Posterior vena cava (tissue), 2 donors: ENCODE data around the gene MRPL22. TPM values are rescaled to one million over a fixed set of nuclear protein-coding genes. Genes with fewer than 3 reads are reported as not detected.
"Not testable (repeated sequence)": the region's sequence is repeated elsewhere in the genome, so short reads cannot be mapped to it uniquely, and the experiment has no call there.

Experiments used
- DNase-seq: peaks from one replicate; pipeline ENCODE4 v3.0.0-alpha.2; 2020; ENCODE audit warnings: low spot score
- intact Hi-C, 2 donors: fragments of 100-400 bp; cut with DNase I; formaldehyde crosslinking; loops; one replicate each; pipeline versions ENCODE4 v1.14.1 to v1.14.2; 2022 to 2023
- long read RNA-seq, 2 donors: library from polyadenylated mRNA; unstranded; transcript quantifications; one replicate each; pipeline ENCODE4 v2.0.0, GENCODE V29; 2020 to 2021
- total RNA-seq, 2 donors: library from RNA; stranded (reverse); fragmentation: NEBNext Ultra II Directional; extraction: Animal tissue kit (Norgen Biotek cat#: 25700); gene quantifications; one replicate each; pipeline ENCODE4 v1.2.1, GENCODE V29; 2021
- donor health status: DM: yes; HTN: yes; CAD: no.
- donor health status: DM: yes; HTN: yes; CAD: no.

MRPL22 gene
- 10 to 100 TPM; 40.1 to 40.9 TPM for total RNA-seq
- long read RNA-seq, donor 1, transcript MRPL22-207 (7 exons, 3,176 nt) = major isoform, 11 of 13 reads
- long read RNA-seq, donor 1, partial matches to known transcripts = 0 of 13 reads
- long read RNA-seq, donor 1, other reads (novel, unspliced or antisense) = 2 of 13 reads
- long read RNA-seq, donor 2, transcript MRPL22-207 (7 exons, 3,176 nt) = major isoform, 13 of 23 reads
- long read RNA-seq, donor 2, partial matches to known transcripts = 1 of 23 reads
- long read RNA-seq, donor 2, other reads (novel, unspliced or antisense) = 2 of 23 reads

GRCh38 chr5:154940772-154941620 lies at the start of gene MRPL22:
Gene MRPL22, plus strand, starts transcription at chr5:154941073. Its CDS starts 38 bp downstream, at chr5:154941111.
- peak; percentile 97 for DNase-seq
- intact Hi-C loops = no loop called here

DNA sequence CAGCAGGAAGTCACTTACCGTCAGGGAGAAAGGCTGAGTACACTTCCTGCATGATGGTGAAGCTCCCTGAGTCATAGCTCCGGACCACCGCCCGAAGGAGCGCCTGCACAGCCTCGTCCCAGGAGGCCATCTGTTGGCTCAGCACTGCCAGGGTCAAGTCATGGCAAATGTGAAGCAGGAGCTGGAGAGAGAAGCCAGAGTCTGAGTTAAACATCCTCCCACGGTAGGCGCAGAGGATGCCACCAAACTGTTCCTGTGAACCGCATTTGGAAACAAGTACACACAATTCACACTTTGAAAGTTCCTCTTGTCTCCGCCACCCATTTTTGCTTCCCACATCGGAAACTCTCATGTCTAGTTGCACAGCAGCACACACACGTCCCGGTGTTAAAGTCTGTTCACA lies 48.5 kb upstream of the MRPL22 start:
- DNase-seq = no peak
- intact Hi-C loops = no loop called here

DNA sequence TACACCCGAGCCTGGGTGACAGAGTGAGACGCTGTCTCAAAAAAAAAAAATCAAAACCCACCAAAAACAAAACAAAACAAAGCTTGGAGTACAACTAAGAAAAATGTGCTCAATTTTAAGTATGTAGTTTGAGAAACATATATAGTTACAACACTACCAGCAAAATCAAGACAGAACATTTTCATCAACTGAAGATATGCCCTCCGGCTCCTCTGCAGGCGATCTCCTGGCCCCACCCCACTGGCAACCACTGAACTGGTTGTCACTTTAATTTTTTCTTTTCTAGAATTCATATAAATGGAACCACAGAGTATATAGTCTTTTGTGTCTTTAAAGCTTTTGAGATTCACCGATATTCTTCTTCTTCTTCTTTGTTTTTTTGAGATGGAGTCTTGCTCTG lies 47.5 kb upstream of the MRPL22 start:
- DNase-seq = no peak
- intact Hi-C loops = no loop called here

GRCh38 chr5:154895606-154896561 lies 45.0 kb upstream of the MRPL22 start:
- no peak for DNase-seq
- intact Hi-C loops = no loop called here

DNA sequence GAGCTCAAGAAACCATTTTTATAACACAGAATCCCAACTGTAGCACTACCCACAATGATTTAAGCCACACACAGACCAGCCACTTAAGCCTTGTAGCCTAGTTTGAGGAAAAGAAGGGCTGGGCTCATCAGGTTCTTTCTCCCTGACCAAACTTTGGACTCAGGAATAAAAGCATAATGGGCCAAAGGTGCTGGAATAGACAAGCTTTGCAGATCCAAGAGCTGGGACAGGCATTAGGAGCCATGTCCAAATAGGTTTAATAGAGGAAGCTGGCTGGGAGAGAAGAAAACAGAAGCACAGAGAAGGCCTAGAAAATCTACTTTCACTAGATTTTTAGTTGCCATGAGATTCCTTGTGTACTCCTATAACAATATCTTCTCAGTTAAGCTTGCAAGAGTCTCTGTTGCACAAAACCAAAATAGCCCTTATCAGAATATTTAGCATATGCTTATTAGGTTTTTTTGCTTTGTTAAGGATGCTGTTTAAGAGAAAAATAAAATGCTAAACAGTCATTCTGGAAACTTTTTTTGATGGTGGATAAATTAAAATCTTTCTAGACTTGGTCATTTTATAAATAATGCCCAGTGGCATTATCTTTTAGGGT lies 44.2 kb upstream of the MRPL22 start:
- no peak for DNase-seq
- intact Hi-C loops = no loop called here

- intact Hi-C loops = no loop called here
- DNase-seq = peak; percentile 89
Observed at GRCh38 chr5:154898210-154898609, 42.7 kb upstream of the MRPL22 start.

- no peak for DNase-seq
- intact Hi-C loops = no loop called here
Observed at GRCh38 chr5:154899151-154899816, 41.6 kb upstream of the MRPL22 start.

- intact Hi-C loops = no loop called here
Observed at GRCh38 chr5:154900066-154900465, 40.8 kb upstream of the MRPL22 start.

DNA sequence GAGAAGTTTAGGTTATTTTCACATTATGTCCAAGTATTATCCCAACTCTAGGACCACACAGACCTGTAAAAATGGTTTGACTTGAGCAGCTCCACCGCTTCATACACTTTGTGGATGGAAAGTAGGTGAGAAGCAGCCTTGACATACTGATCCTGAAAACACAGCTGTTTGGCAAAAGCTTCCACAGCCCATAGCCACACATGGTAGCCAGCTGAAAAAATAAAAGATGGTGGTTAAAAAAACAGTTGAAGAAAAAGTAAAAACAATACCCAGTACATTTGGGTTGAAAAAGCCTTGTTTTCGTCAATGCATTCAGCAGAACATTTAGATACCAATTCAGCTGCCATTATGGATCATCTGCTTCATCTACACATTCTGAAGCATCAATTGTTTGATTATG lies 39.6 kb upstream of the MRPL22 start:
- intact Hi-C loops = no loop called here

More at GRCh38 chr5:154900066-154900465, 40.8 kb upstream of the MRPL22 start:
- no peak for DNase-seq

GRCh38 chr5:154901913-154902312 lies 39.0 kb upstream of the MRPL22 start:
- intact Hi-C loops = no loop called here
- no peak for DNase-seq

More for the DNA sequence above, 39.6 kb upstream of the MRPL22 start:
- no peak for DNase-seq

- DNase-seq, intact Hi-C loops: not testable (repeated sequence)
Observed at GRCh38 chr5:154905601-154906000, 35.3 kb upstream of the MRPL22 start.

- intact Hi-C loops = no loop called here
- no peak for DNase-seq
Observed at GRCh38 chr5:154916874-154917273, 24.0 kb upstream of the MRPL22 start.

DNA sequence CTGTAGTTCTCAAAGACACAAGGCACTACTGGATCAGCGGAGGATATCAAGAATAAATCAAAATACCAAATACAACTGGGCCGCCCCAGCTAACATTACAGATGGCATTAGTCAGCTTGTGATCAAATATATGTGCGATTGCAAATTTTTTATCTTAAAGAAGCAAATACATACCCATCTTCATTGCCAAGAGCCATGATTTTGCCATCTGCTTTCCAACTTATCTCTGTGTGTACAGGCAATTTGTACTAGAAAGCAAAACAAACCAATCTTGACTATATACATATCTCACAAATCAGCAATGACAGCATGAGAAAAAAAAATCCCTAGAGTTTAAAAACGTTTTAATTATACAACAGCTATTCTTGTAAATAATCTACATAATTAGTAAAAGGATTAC lies 23.1 kb upstream of the MRPL22 start:
- DNase-seq = no peak
- intact Hi-C loops = no loop called here

GRCh38 chr5:154923441-154924430 lies 17.1 kb upstream of the MRPL22 start:
- intact Hi-C loops = no loop called here
- DNase-seq = no peak

DNA sequence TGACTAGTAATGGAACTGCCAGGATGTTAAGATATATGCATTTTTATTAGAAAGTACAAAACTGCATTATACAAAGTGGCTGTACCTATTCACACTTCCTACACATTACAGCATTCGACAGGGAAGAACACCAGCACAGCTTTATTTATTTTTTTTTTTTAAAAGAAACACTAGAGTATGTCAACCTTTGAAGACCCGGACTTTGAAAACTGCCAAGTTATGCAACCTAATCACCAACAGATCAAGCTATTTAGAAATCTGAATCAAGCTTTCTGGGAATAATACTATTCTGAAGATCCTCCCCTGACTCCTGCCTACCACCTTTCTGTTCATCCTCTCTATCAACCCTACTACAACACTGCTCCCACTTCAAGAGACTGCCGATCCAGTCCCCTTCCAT lies 7.3 kb upstream of the MRPL22 start:
- intact Hi-C loops = no loop called here
- no peak for DNase-seq

DNA sequence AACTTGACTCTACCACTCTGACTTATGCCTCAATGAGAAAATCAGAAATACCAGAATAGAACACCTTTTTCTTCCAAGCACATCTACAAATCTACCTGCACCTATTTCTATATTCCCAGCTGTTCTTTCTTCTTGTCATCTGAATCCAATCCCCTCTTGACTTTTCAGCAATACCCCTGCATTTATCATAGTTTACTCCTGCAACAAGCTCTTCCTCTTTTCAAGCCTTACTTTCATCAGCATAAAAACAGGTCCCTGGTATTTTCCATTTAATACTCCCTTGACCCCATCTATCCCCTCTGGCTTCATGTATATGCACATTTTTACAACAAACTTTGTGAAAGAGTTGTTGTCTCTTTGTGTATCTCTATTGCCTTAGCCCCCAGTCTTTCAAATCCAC lies 6.0 kb upstream of the MRPL22 start:
- intact Hi-C loops = no loop called here
- DNase-seq = no peak

DNA sequence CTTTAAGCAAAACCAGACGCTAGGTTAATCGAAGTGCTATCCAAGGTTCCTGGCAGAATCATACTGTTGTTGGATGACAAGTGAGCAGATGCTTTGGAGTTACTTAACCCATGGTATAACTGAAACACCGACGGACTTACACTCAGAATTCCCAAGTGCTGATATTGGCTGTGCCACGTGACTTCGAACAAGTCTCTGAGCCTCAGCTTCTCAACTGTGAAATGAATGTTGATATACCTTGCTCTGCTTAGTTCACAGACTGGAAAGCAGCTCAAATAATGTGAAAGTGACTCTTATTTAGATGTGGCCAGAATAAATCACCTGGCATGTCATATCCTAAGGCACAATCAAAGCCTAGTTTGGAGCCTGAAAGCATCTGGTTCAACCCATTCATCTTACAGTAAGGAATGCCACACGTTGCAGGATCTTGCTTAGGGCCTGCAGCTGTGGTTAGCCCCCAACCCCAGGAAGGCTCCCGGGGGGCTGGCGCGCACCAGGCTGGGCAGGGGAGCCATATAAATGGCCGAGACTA lies 3.6 kb upstream of the MRPL22 start:
- DNase-seq = no peak
- intact Hi-C loops = no loop called here
